ENCODE measurements around the gene C13orf46. TPM values are rescaled to one million over a fixed set of nuclear protein-coding genes. Genes with fewer than 3 reads are reported as not detected.

Gene C13orf46
- total RNA-seq, 1 donor: under 0.01 TPM

DNA sequence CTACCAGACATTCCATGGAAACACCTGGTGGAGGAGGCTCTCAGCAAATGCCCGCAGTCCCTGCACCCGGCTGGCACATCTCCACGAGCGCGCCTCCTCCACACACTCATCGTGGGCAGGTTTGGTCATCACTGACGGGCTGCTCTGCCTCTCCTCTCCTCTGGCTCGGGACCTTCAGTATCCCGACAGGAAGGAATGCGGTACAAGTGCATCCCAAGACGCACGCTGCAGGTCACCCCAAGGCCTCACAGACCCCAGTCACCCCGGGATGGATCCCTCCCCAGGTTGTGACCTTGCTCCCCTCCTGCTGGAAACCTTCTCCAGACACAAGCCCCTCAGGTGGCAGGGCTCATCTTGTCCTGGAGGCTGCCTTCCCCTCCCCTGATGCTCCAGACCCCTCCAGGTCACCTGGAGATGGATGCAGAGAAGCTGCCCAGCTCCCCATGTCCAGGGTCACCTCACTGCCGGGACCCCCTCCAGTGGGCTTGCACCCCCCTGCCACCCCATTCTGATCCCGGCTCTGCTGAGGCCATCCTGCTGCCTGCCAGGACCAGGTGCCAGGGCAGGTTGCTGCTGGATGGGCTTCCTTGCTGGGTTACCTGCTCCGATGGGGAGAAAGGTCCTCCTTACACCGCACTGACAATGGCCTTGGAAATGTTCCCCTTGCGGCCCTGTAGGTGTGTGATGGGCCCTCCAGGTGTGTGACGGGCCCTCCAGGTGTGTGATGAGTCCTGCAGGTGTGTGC lies 29.9 kb downstream of the C13orf46 start:
- H3K4me3 ChIP-seq (ENCODE audit: low read depth, low read length): no peak overlapping the region
- no peak for DNase-seq (ENCODE audit: low read depth)
- TF ChIP-seq, protein P1, sequence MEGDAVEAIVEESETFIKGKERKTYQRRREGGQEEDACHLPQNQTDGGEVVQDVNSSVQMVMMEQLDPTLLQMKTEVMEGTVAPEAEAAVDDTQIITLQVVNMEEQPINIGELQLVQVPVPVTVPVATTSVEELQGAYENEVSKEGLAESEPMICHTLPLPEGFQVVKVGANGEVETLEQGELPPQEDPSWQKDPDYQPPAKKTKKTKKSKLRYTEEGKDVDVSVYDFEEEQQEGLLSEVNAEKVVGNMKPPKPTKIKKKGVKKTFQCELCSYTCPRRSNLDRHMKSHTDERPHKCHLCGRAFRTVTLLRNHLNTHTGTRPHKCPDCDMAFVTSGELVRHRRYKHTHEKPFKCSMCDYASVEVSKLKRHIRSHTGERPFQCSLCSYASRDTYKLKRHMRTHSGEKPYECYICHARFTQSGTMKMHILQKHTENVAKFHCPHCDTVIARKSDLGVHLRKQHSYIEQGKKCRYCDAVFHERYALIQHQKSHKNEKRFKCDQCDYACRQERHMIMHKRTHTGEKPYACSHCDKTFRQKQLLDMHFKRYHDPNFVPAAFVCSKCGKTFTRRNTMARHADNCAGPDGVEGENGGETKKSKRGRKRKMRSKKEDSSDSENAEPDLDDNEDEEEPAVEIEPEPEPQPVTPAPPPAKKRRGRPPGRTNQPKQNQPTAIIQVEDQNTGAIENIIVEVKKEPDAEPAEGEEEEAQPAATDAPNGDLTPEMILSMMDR (IDR thresholded peaks at IDR 0.05; ENCODE audit: insufficient read depth, low read depth, low read length): no peak

- no peak overlapping the region for H3K4me3 ChIP-seq (ENCODE audit: low read depth, low read length)
- no peak for DNase-seq (ENCODE audit: low read depth)
- TF ChIP-seq, protein P1 (IDR thresholded peaks at IDR 0.05; ENCODE audit: insufficient read depth, low read depth, low read length): no peak
These were observed 31.2 kb downstream of the C13orf46 start for GRCh38 chr13:113942591-113943103.

- no peak for DNase-seq (ENCODE audit: low read depth)
- no peak overlapping the region for H3K4me3 ChIP-seq (ENCODE audit: low read depth, low read length)
- TF ChIP-seq, protein P1 (IDR thresholded peaks at IDR 0.05; ENCODE audit: insufficient read depth, low read depth, low read length): no peak
These were observed 32.2 kb downstream of the C13orf46 start for GRCh38 chr13:113941571-113942191.

- TF ChIP-seq, protein P1 (IDR thresholded peaks at IDR 0.05; ENCODE audit: insufficient read depth, low read depth, low read length): no peak
These were observed 34.0 kb downstream of the C13orf46 start for GRCh38 chr13:113939944-113940297.

GRCh38 chr13:113939129-113939943 lies 34.5 kb downstream of the C13orf46 start:
- H3K4me3 ChIP-seq (ENCODE audit: low read depth, low read length): no peak overlapping the region
- no peak for DNase-seq (ENCODE audit: low read depth)
- TF ChIP-seq, protein P1 (IDR thresholded peaks at IDR 0.05; ENCODE audit: insufficient read depth, low read depth, low read length): no peak

More at GRCh38 chr13:113939944-113940297, 34.0 kb downstream of the C13orf46 start:
- DNase-seq (ENCODE audit: low read depth): no peak
- no peak overlapping the region for H3K4me3 ChIP-seq (ENCODE audit: low read depth, low read length)

DNA sequence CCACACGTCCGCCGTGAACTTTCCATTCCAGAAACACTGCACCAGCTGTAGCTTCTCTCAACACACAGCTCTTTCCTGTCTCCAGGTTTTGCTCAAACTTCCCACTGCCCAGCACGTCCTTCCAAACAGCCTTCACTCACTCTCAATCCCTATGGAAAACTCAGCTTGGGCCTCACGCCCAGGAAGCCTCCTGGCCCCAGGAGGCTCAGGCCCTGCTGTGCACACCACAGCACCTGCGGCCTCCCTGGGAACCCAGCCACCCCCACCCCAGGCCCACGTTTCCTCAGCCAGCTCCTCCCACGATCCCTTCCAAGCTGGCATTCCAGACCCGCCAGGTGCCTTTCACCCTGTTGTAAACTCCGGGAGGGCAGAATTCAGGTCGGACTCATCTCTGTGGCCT lies 35.2 kb downstream of the C13orf46 start:
- TF ChIP-seq, protein P1 (IDR thresholded peaks at IDR 0.05; ENCODE audit: insufficient read depth, low read depth, low read length): no peak
- no peak overlapping the region for H3K4me3 ChIP-seq (ENCODE audit: low read depth, low read length)
- DNase-seq (ENCODE audit: low read depth): peak; percentile 37
